Non-pigmented ciliary epithelial cell (primary cell): ENCODE results near the gene SHC4.

Experiments used
- DNase-seq: peaks from one replicate; pipeline ENCODE4 v3.0.0-alpha.2; 2010; ENCODE audit warnings: low read depth

SHC4 gene

GRCh38 chr15:48967336-48967735, 3.6 kb upstream of the SHC4 start:
- no peak for DNase-seq

- peak; percentile 67 for DNase-seq
Measured at GRCh38 chr15:48966595-48967301, 3.0 kb upstream of the SHC4 start.

DNA sequence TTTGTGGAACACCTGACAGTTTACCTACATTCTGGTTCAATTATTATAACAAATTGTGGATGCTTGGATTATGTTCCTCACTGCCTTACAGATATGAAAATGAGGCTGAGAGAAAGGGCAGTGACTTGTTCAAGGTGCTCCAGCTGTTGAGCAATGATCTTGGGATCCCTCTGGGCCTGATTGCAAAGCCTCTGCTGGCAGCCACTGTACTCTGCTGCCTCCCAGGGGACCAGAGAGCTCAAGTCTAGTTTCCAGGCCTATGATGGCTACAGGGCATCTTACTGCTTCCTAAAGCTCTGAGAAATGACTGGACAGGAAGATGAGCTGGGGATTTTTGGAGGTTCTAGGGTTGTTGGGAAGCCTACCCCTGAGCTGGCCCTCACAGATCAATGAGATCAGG, 2.3 kb upstream of the SHC4 start:
- no peak for DNase-seq

GRCh38 chr15:48964898-48965297, 1.2 kb upstream of the SHC4 start:
- DNase-seq, result no peak

GRCh38 chr15:48962662-48963523, 826 bp downstream of the SHC4 start:
- no peak for DNase-seq

- no peak for DNase-seq
Measured at GRCh38 chr15:48955967-48956366, 7.8 kb downstream of the SHC4 start.

GRCh38 chr15:48955370-48955769, 8.3 kb downstream of the SHC4 start:
- no peak for DNase-seq

GRCh38 chr15:48954538-48954937, 9.2 kb downstream of the SHC4 start:
- DNase-seq, result no peak

DNA sequence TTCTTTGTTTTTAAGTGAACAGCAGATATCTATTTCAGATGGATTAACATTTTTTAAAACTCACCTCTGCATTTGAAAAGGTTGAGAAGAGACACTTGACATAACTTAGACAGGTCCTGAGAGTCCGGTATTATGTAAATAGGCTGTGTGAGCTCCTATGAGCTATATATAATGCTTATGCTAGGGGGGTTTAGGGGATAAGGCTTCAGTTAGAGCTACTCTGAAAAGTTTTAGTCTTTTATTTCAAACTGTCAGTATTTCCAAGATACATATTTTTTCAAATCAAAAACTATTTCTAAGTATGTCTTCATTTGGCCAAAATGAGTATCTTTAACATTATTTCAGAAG, 16.9 kb downstream of the SHC4 start:
- no peak for DNase-seq

- DNase-seq, result peak; percentile 60
Measured at GRCh38 chr15:48946074-48946839, 17.5 kb downstream of the SHC4 start.

DNA sequence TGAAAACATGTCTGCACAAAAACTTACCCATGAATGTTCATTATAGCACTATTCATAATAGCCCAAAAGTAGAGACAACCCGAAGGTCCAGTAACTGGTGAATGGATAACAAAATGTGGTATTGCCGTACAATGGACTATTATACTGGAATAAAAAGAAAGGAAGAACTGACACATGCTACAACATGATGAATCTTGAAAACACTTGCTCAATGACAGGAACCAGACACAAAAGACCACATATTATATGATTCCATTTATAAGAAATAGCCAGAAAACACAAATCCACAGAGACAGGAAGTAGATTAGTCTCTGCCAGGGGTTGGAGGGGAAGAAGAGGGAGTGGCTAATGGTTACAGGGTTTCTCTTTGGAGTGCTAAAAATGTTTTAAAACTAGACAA, 18.3 kb downstream of the SHC4 start:
- DNase-seq, result no peak

DNA sequence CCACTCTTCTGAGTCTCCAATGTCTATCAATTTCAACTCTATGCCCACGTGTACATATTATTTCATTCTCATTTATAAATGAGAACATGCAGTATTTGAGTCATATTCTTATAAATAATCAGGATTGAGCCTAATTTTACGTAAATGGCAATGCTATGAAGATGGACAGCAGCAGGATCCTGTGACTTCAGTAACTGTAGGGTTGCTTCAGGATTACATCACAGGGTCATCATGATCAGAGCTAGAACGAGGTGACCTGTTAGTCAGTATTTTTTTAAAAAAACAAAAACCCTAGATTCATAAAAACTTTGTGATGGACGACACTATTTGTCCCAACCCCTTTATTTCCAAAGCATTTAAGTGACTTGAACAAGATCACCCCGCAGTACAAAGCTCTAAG, 21.8 kb downstream of the SHC4 start:
- no peak for DNase-seq

GRCh38 chr15:48940508-48940907, 23.2 kb downstream of the SHC4 start:
- peak; percentile 98 for DNase-seq

- peak; percentile 96 for DNase-seq
Measured at GRCh38 chr15:48939648-48940047, 24.1 kb downstream of the SHC4 start.

DNA sequence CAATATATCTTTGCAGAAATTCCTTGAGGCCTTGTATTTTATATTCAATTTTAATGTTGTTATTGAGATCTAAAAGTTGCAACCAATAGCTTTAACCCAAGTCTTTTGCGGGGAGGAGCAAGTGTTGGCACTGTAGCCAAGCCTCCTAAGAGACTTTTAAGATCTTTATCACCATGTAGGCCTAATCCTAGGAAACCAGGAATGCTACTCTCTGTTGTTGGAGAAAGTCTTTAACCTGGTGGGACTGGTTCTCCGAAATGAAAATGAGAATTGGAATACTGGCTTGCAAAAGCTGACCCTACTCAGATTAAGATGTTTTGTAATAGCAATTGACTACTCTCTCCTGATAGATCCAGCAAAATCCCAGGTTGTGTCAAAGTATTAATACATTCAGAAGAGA, 25.8 kb downstream of the SHC4 start:
- no peak for DNase-seq

DNA sequence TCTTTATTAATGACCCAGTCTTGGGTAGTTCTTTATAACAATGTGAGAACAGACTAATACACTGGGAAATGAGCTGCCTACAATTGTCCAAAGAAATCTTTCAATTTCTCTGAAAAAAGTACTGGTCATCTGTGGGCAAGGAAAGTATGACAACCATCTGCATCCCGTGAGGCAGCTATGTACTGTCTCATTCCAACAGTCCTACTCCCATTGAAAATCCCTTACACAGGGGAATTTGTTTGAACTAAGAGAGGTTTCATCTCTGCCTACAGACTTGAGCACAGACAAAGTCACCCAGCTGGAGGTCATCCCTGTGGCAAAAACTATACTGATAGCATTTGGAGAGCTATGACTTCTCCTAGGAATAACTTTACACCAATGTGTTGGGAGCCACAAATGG, 27.1 kb downstream of the SHC4 start:
- peak; percentile 71 for DNase-seq

DNA sequence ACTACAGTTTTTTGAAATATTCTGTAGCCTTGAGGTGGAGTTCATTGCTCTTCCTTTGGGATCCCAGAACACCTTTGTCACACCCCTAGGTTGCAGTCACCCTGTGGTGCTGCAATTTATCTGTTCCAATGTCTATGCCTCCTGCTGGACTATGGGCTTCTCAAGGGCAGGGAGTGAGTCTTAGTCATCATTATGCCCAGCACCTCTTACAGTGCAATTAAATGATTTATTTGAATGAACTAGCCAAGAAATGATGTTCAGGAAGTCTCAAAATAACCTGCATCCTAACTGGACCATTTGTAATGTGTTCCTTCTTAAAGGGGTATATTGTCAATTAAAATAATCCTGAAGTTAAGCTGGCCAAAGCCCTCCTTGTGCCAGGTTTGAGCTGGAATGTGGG, 28.5 kb downstream of the SHC4 start:
- no peak for DNase-seq

DNA sequence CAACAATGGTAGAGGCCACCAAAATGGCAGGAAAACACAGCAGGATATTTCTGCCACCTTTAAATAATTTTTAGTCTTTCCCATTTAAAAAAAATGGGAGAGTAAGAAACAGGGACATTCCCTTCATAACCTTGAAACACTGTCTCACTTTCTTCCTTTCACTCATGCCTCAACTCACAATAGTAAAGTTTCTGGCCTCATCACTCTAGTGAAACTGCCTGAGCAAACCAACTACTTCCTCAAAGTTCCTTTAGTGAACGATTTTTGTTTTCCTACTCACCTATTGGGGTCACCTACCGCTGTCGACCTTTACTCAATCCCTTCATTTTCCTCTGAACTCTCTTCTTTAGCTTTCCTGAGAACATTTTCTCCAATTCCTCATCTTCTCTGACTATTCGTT, 33.0 kb downstream of the SHC4 start:
- DNase-seq, result no peak

- no peak for DNase-seq
Measured at GRCh38 chr15:48929661-48930060, 34.1 kb downstream of the SHC4 start.

GRCh38 chr15:48928877-48929538, 34.7 kb downstream of the SHC4 start:
- DNase-seq, result no peak

GRCh38 chr15:48925714-48926223, 38.0 kb downstream of the SHC4 start:
- peak; percentile 82 for DNase-seq
